Adrenal gland (tissue), 5 donors: ENCODE results near the gene FNIP2.

Experiments used
- CTCF ChIP-seq, 6 experiments: fragments of 450-650 bp in 4 of 6; fragments of 200-600 bp in 2 of 6; sonication (generic) in 1 of 6; IDR thresholded peaks; 1 replicate in 5 of 6; 2 replicates in 1 of 6; pipeline versions ENCODE4 v1.5.1 to v1.8.0; 2016 to 2021; ENCODE audit warnings: antibody characterized with exemption in 6 of 6, mild to moderate bottlenecking in 2 of 6, moderate library complexity in 1 of 6
- POLR2A ChIP-seq, 2 donors: fragments of 450-650 bp; IDR thresholded peaks; one replicate each; pipeline ENCODE4 v1.6.1; 2017; ENCODE audit warnings: antibody characterized with exemption in 2 of 2, mild to moderate bottlenecking in 2 of 2, moderate library complexity in 1 of 2
- donor health status: DM: no; HTN: no; CAD: no.

GRCh38 chr4:158812543-158812942 is 43.7 kb downstream of the FNIP2 start:
- TF ChIP-seq CTCF (IDR thresholded peaks at IDR 0.05) (no peak), POLR2A (IDR thresholded peaks at IDR 0.05) (no peak)
